GM18502 (cell line): ENCODE data around the gene MPDZ.

Experiments used
- ATAC-seq: cut with Tn5 transposase; IDR thresholded peaks from one replicate; pipeline ENCODE4 v1.9.1; 2021; ENCODE audit warnings: mild to moderate bottlenecking; ENCODE audit not compliant: unreplicated experiment, poor library complexity

The MPDZ gene

DNA sequence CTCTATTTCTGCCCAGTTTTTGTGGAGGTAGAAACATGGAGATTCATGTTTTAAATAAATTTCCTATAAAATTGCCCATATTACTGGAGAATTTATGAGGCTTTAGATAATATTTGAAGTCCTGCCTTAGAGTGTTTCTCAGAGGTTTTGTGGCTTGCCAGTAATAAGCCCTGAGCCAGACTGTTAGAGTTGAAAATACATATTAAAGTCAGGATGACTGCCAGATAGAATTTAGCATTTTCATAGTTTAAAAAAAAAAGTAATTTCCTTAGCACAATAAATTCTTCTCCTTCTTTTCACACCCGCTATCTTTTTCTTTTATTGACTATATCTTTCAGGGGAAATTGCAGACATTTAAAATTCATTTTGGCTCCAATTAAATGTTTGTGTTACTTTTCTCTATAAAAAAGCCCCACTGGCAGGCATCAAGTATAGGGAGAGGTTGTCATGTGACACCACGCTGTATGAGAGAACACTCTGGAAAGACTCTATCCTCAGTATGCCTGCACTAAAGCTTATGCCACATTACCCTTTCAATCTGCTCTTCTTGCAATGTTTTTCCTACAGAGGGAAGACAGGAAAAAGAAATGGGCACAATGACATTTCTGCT, 135.2 kb downstream of the MPDZ start:
- no peak for ATAC-seq

- no peak for ATAC-seq
Observed at GRCh38 chr9:13143281-13143680, 136.2 kb downstream of the MPDZ start.

GRCh38 chr9:13142776-13143175, 136.7 kb downstream of the MPDZ start:
- ATAC-seq: no peak

DNA sequence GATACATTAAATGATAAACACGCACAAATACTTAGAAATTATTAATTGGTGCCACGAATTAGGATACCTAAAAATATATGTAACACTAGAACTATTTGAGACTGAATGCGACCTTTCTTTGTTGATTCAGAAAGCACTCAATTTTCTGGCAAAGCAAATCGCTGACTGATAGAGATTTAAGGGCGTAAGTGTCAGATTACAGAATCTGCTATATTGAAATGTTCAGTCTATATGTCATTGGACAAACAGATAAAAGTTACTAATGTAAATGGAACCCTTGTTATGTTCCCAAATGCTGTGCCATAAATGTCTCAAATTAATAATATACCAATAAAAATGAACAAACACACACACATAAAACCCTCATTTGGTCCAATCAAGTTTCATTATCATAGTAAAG, 137.9 kb downstream of the MPDZ start:
- no peak for ATAC-seq

GRCh38 chr9:13140843-13141592, 138.5 kb downstream of the MPDZ start:
- no peak for ATAC-seq

DNA sequence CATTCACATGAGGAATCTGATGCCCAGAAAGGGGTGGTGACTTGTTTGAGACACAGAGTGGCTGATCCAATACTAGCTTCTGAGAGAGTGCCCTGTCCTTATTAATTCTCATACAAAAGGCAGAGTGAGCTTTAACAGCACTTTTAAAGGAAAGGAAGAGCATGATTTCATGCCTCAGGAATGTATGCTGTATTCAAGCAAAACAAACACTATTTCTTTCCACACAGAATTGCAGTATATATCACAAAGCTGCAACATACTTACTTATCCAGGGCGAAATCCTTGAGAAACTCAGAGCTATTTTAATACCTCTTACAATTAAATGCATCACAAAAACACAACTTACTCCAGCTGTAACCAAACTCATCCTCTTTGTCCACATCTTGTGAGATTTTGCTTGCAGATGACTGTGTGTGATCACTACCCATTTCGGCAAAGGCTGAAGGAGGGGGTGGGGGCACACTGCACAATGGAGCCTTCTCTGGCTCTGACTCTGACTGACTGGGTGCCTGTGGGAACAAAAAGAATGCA, 139.8 kb downstream of the MPDZ start:
- ATAC-seq: no peak

GRCh38 chr9:13137426-13137825, 142.1 kb downstream of the MPDZ start:
- no peak for ATAC-seq

DNA sequence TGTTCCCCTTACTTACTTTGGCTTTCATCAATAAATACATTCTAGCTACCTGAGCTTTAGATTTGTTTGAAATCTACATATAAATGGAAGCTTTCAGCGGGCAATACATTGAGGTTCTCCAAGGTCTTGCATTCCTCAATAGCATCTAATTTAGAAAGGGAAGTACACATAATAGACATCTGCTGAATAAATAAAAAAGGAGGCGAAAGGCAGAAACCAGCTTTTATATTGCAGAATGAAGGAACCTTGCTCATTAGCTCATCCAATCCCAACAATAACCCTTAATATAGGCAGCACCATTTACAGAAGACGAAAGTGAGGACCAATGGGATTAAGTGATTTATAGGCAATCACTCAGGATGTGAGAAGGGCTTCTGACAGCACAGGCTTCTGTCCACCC, 147.5 kb downstream of the MPDZ start:
- ATAC-seq: no peak

DNA sequence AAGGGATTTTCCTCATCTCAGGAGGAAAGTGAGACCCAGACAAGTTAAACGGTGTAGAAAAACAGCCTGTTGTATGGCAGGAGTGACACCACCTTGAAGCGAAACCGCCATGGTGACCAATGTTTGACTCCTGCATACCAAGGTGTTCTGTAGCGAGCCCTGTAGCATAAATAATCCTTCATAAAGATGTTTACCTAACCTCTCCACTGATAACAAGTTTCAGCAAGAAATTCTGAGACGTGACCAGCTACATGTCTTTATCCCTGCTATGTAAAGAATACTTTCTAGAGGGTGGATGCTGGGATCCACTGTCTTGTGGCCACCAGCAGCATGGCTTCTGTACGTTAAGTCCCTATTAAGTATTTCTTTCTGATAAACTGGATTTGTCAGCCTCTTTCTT, 148.1 kb downstream of the MPDZ start:
- ATAC-seq: no peak

DNA sequence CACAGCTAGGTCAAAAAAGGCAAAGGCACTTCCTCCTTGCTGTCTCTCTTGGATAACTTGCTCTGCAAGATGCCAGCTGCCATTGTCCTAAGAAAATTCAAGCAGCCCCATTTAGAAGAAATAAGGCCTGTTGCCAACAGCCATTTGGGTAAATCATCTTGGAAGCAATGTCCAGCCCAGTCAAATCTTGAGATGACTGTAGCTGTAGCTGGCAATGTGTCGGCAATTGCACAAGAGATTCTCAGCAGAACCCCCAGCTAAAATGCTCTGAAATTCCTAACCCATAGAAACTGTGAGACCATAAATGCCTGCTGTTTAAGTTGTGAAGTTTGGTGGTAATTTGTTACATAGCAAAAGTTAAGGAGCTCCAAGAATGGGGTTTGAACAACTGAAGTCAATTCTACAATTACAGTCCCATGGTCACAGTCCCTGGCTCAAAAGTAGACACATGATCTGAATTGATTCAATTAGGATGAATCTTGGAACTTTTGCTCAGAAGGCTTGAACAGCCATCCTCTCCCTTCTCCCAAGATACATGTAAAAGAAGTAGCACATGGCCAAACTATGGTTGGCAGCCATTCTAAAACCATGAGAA, 151.1 kb downstream of the MPDZ start:
- ATAC-seq: no peak

DNA sequence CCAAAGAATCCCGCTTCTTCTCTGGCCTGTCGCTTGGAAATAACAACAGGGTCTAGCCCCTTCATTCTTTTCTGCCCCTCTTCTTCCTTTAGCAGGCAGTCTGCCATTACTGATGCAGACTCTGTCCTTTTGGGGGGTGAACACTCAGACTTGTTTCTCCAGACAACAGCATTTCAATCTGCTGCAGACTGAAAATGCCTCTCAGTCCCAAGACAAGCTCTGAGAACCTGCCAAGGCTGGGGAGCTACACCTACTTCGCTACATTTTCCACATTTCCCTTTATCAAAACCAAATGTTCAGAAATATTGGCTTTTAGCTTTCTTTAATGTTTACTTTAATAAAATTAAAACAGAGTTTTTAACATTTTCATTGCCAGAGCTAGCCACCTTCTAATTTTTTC, 152.4 kb downstream of the MPDZ start:
- no peak for ATAC-seq

GRCh38 chr9:13125261-13125660, 154.2 kb downstream of the MPDZ start:
- no peak for ATAC-seq

GRCh38 chr9:13122756-13123369, 156.6 kb downstream of the MPDZ start:
- no peak for ATAC-seq

DNA sequence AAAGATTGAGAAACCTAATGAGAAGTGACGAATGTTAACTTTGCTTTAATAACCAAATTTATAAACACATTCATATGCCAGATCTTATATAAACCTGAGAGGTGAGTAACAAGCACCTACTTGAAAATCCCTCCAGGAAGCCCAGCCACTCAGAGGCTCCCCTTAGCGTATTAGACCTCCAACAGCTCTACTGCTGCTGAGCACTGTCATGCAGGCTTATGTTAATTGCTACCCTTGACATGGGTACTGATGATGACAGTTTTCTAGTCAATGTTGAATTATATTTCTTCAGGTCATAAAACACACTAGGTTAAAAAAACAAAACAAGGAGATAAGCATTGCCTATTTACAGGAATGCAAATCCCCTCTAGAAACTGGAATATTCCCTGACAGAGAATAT, 161.2 kb downstream of the MPDZ start:
- ATAC-seq: no peak

- ATAC-seq: no peak
Observed at GRCh38 chr9:13116292-13116691, 163.2 kb downstream of the MPDZ start.

DNA sequence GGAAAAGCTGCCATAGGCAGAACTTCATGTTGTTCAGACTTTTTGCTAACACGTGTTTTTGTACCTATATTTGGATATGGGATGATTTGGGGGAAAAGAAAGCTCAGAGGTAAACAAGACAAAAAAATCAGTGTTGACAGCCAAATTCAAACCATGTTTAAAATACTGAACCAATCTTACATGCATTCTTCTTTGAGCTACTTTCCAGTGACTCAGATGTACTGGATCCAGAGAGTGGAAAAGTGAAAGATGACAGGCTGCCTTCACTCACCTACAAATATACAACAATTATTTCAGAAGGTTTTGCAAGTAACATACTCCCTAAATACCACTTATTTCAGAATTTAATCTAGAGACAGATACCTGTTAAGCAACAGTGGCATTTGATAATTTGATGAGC, 165.7 kb downstream of the MPDZ start:
- no peak for ATAC-seq

DNA sequence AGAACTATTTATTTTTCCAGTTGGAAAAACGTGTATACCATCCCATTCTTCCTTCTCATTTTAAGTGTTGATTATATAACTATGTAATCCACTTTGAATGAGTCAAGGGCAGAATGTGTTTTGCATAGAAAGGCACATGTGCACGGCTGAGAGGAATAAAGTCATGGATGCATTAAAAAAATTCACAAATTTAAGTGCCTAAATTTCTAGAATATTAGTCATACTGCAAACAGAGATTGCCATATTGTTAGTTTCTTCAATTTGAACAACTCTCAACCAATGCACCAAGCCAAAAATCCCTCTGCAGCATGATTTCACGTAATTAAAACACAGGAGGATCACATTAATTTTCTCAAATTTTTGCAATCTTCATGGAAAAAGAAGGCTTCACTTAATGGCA, 166.3 kb downstream of the MPDZ start:
- no peak for ATAC-seq

GRCh38 chr9:13111778-13112177, 167.7 kb downstream of the MPDZ start:
- no peak for ATAC-seq

DNA sequence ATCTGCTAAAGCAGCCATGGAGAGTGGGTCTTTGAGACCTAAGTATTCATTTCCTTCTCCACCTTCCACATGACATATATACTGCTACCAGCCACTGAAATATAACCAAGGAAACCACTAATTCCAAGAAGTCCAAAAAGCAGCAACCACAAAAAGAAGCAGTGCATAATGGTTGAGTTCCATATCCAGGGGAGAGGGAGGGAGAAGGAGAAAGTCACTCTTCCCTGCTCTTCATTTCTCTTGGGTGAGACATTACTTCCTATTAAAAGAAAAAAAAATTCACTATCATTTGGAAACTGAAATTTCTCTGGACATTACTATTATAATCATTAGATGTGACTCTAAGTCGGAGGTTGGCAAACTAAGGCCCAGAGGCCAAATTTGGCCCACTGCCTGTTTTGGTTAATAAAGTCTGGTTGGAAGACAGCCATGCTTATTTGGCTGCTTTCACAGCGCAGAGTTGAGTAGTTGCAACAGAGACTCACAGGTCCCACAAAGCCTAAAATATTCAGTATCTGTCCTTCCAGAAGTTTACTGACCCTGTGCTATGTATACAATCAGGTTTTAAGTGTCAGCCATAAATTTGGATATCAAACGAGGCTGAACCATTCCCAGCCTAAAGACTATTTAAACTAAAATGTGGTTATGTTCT, 168.6 kb downstream of the MPDZ start:
- no peak for ATAC-seq

DNA sequence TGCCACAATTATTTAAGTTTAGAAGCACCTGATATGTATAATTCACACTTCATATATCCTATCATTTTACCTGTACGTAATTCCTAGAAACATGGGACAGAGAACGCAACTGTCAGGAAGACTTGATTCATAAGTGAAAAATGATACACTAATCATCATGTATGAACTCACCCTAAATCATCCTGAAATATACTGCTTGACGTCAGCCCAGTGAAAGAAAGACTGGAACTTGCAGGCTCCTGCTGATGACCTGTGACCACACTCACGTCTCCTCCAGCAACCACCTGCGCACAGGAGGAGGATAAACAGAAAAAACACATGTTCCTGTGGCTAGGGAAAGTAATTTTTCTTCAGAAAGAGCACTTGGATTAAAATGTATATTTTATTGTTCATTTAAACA, 169.7 kb downstream of the MPDZ start:
- ATAC-seq: no peak

GRCh38 chr9:13107008-13107407, 172.5 kb downstream of the MPDZ start:
- ATAC-seq: no peak
